Effector memory CD4-positive, alpha-beta T cell (primary cell): ENCODE measurements around the gene TNFRSF11A.

Source experiments
- DNase-seq, 3 donors: peaks; one replicate each; pipeline ENCODE4 v3.0.0-alpha.2; 2020
- H3K27ac ChIP-seq: 2 replicates; pipeline ENCODE4 v1.7.0; 2013; ENCODE audit warnings: mild to moderate bottlenecking, low read length, moderate library complexity; ENCODE audit not compliant: insufficient read depth, poor library complexity, severe bottlenecking
- H3K27me3 ChIP-seq: replicated peaks from 2 replicates; pipeline ENCODE4 v1.7.0; 2013; ENCODE audit warnings: mild to moderate bottlenecking, low read length; ENCODE audit not compliant: insufficient read depth, control insufficient read depth, poor library complexity, severe bottlenecking
- H3K36me3 ChIP-seq: 2 replicates; pipeline ENCODE4 v1.7.0; 2013; ENCODE audit warnings: mild to moderate bottlenecking, low read length, moderate library complexity; ENCODE audit not compliant: control insufficient read depth, insufficient read depth
- H3K4me1 ChIP-seq: 2 replicates; pipeline ENCODE4 v1.7.0; 2013; ENCODE audit warnings: low read length, mild to moderate bottlenecking; ENCODE audit not compliant: control insufficient read depth, insufficient read depth, poor library complexity, severe bottlenecking
- H3K4me3 ChIP-seq: 2 replicates; pipeline ENCODE4 v1.7.0; 2013; ENCODE audit warnings: low read length, low read depth, mild to moderate bottlenecking; ENCODE audit not compliant: insufficient read depth, poor library complexity, severe bottlenecking
- H3K9me3 ChIP-seq: 2 replicates; pipeline ENCODE4 v1.7.0; 2013; ENCODE audit warnings: mild to moderate bottlenecking, low read length, moderate library complexity; ENCODE audit not compliant: control insufficient read depth

TNFRSF11A gene

GRCh38 chr18:62287781-62288664 lies 37.1 kb upstream of the TNFRSF11A start:
- Histone ChIP-seq H3K36me3 (peaks cover 29% of the 10 kb centered on the region), H3K27ac (no peak overlapping the region)
- DNase-seq: no peak

DNA sequence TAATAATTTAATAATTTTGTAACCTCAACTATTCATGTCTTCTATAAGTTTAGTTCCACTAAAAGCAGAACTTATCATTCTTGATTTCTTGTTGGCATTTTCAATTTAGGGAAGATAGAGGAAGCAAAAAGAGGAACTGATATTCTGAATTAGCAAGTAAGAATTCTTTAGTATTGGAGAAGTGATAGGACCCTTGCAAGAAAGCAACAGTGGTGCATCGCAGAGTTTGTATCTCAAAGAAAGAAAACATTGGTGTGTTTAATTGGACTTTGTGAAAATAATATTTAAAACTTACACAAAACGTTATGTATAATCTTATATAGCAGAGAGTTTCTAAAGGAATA lies 36.5 kb upstream of the TNFRSF11A start:
- Histone ChIP-seq H3K36me3 (peaks cover 30% of the 10 kb centered on the region), H3K27me3 (no peaks in the 10 kb centered on the region), H3K4me3 (no peak overlapping the region), H3K9me3 (no peaks in the 10 kb centered on the region), H3K4me1 (no peaks in the 10 kb centered on the region), H3K27ac (no peak overlapping the region)
- DNase-seq: no peak

More at GRCh38 chr18:62287781-62288664, 37.1 kb upstream of the TNFRSF11A start:
- Histone ChIP-seq H3K4me3 (no peak overlapping the region), H3K27me3 (no peaks in the 10 kb centered on the region), H3K9me3 (no peaks in the 10 kb centered on the region), H3K4me1 (no peaks in the 10 kb centered on the region)

DNA sequence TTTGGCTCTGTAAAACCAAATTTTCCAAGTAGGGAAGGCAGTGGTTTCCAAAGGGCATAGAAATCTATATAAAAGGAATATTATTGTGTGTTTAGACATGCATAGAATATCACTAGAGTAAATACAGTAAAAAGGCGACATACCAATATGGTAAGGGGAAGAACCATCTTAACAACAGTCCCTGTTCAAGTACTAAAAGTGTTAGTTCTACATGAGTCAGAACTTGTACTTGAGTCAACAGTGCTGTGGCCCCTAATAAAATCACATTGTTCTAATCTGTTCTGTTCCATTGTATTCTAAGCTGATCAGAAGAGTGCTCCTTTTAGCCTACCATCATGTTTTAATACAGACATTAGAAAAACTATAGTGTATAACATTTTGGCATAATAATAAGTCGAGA lies 36.1 kb upstream of the TNFRSF11A start:
- Histone ChIP-seq H3K27me3 (no peaks in the 10 kb centered on the region), H3K4me3 (no peak overlapping the region), H3K9me3 (no peaks in the 10 kb centered on the region), H3K4me1 (no peaks in the 10 kb centered on the region), H3K27ac (no peak overlapping the region), H3K36me3 (peaks cover 30% of the 10 kb centered on the region)
- DNase-seq: no peak

DNA sequence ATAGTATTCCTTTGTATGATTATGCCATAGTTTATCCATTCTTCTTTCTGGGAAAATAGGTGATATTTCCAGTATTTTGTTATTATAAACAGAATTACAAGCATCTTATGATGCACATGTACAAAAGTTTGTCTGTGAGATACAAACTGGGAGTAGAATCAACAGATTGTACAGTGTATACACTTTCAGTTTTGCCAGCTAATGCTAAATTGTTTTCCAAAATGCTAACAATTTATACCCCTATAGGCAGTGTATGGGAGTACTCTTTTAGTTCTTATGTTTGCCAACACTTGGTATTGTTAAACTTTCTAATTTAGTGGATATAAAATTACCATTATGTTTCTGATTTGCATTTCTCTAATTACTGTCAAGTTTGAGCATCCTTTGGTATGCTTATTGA lies 31.0 kb upstream of the TNFRSF11A start:
- Histone ChIP-seq H3K4me1 (no peaks in the 10 kb centered on the region), H3K27ac (no peak overlapping the region), H3K9me3 (no peaks in the 10 kb centered on the region), H3K27me3 (no peaks in the 10 kb centered on the region), H3K36me3 (peaks cover 30% of the 10 kb centered on the region), H3K4me3 (no peak overlapping the region)
- no peak for DNase-seq

DNA sequence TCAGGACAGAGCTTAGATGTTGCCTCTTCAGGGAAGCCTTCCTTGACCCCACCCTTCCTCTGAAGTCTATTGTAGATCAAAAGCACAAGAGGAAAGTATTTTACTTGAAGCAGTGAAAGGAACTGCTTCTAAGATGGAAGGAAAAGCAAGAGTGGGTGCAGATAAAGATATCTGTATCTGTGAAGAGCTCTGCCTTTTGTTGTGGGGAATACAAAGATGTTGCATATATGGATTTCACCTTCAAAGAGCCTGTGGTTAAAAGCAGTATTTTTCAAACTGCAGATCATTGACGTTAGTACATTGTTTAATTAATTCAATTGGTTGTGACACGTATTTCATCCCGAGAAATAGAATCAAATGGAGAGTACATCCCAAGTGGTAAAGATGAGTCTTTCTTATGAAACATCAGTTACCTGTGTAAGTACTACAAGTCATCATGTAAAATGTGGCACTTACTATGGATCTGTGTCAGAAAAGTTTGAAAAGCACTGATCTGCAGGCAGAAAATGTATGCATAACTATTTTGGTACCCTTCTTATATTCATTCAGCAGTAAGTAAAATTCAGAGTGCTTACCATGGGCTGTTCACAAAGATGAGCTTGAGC lies 24.6 kb upstream of the TNFRSF11A start:
- H3K36me3 ChIP-seq: peaks cover 28% of the 10 kb centered on the region
- no peaks in the 10 kb centered on the region for H3K9me3 ChIP-seq
- H3K4me3 ChIP-seq: no peak overlapping the region
- DNase-seq: no peak
- no peaks in the 10 kb centered on the region for H3K4me1 ChIP-seq
- H3K27ac ChIP-seq: no peak overlapping the region
- no peaks in the 10 kb centered on the region for H3K27me3 ChIP-seq

GRCh38 chr18:62301322-62301721 lies 23.8 kb upstream of the TNFRSF11A start:
- H3K36me3 ChIP-seq: peaks cover 28% of the 10 kb centered on the region
- DNase-seq: no peak
- H3K4me1 ChIP-seq: no peaks in the 10 kb centered on the region

DNA sequence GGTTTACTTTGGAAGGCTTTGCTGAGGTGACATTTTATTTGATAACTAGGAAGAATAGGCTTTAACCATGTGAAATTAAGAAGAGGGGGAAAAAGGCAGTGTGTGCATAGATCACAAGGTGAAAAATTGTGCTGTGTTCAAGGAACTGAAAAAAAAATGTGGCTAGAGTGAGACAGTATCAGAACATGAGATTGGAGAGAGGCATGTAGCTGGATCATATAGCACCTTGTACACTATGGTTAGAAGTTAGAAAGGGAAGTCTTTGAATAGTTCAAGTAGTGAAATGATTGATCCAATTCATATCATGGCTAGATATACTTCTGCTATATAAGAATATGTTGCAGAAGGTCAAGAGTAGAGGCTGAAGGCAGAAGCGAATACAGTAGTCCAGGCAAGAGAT lies 12.3 kb upstream of the TNFRSF11A start:
- Histone ChIP-seq H3K27me3 (peaks cover under 1% of the 10 kb centered on the region), H3K36me3 (peaks cover 2% of the 10 kb centered on the region), H3K27ac (no peak overlapping the region), H3K9me3 (no peaks in the 10 kb centered on the region), H3K4me1 (no peaks in the 10 kb centered on the region), H3K4me3 (no peak overlapping the region)
- no peak for DNase-seq

More at GRCh38 chr18:62301322-62301721, 23.8 kb upstream of the TNFRSF11A start:
- H3K27ac ChIP-seq: no peak overlapping the region
- H3K27me3 ChIP-seq: no peaks in the 10 kb centered on the region
- H3K9me3 ChIP-seq: no peaks in the 10 kb centered on the region
- no peak overlapping the region for H3K4me3 ChIP-seq

- no peak overlapping the region for H3K27ac ChIP-seq
- no peak for DNase-seq
- no peak overlapping the region for H3K4me3 ChIP-seq
- no peaks in the 10 kb centered on the region for H3K9me3 ChIP-seq
- no peaks in the 10 kb centered on the region for H3K36me3 ChIP-seq
- H3K27me3 ChIP-seq: peaks cover 5% of the 10 kb centered on the region
- no peaks in the 10 kb centered on the region for H3K4me1 ChIP-seq
Observed at GRCh38 chr18:62318228-62319180, 6.6 kb upstream of the TNFRSF11A start.

- DNase-seq: no peak
- H3K9me3 ChIP-seq: no peaks in the 10 kb centered on the region
- peaks cover 14% of the 10 kb centered on the region for H3K27me3 ChIP-seq
- peaks cover 11% of the 10 kb centered on the region for H3K4me1 ChIP-seq
- H3K27ac ChIP-seq: no peak overlapping the region
- H3K36me3 ChIP-seq: no peaks in the 10 kb centered on the region
- H3K4me3 ChIP-seq: no peak overlapping the region
Observed at GRCh38 chr18:62321201-62321600, 3.9 kb upstream of the TNFRSF11A start.
